Measurements from ENCODE around the gene SDR42E1.

DNA sequence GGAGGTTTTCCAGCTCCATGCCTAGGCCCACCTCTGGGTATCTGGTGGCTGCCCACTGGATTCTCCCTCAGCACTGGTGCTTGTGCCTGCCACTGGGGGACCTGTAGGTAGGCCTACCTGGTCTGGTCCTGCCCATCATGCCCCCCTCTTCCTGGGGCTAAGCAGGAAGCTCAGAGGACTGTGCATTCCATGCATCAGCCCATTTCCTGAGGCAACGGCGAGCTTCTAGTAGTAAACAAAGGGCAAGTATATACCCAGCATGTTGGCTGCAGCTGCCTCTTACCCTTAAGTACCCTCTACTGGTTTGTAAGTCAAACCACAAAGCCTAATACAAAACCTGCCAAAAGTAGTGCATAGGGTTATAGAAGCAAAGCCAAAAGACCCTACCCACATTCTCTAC lies 37.5 kb downstream of the SDR42E1 start:
- TF ChIP-seq SUZ12 (IDR thresholded peaks at IDR 0.05; ENCODE audit: extremely low read depth, insufficient read depth, insufficient read length) (no peak), YY1 (IDR thresholded peaks at IDR 0.05; ENCODE audit: insufficient read depth, insufficient read length) (no peak)

All from NT2/D1 (cell line).